Endodermal cell (in vitro differentiated cells): ENCODE measurements around the gene CTDNEP1. TPM values are rescaled to one million over a fixed set of nuclear protein-coding genes. Genes with fewer than 3 reads are reported as not detected.
A peak's percentile ranks its signal among the peaks of the same experiment; 100 is the strongest.

Experiments used
- DNase-seq: peaks from one replicate; pipeline ENCODE4 v3.0.0-alpha.2; 2017
- H3K27ac ChIP-seq: 2 replicates; pipeline ENCODE4 v1.5.1; 2013; ENCODE audit warnings: mild to moderate bottlenecking, low read depth, low read length, moderate library complexity
- H3K27me3 ChIP-seq: 2 replicates; pipeline ENCODE4 v1.6.1; 2013; ENCODE audit warnings: mild to moderate bottlenecking, low read length, moderate library complexity; ENCODE audit not compliant: insufficient read depth, control insufficient read depth, poor library complexity, severe bottlenecking
- H3K36me3 ChIP-seq: 2 replicates; pipeline ENCODE4 v1.7.0; 2013; ENCODE audit warnings: mild to moderate bottlenecking, low read length, moderate library complexity; ENCODE audit not compliant: control insufficient read depth, insufficient read depth
- H3K4me1 ChIP-seq: one replicate; pipeline ENCODE4 v1.7.0; 2013; ENCODE audit warnings: low read length; ENCODE audit not compliant: control insufficient read depth, insufficient read depth
- H3K4me3 ChIP-seq: 2 replicates; pipeline ENCODE4 v1.5.1; 2013; ENCODE audit warnings: mild to moderate bottlenecking, low read length, moderate library complexity
- H3K9ac ChIP-seq: 2 replicates; pipeline ENCODE4 v1.6.1; 2013; ENCODE audit warnings: mild to moderate bottlenecking, low read length, moderate library complexity; ENCODE audit not compliant: poor library complexity, severe bottlenecking; ENCODE audit errors: extremely low read depth
- H3K9me3 ChIP-seq: 2 replicates; pipeline ENCODE4 v1.6.1; 2013; ENCODE audit warnings: mild to moderate bottlenecking, low read length, moderate library complexity; ENCODE audit not compliant: control insufficient read depth
- H3K27ac Mint-ChIP-seq: 2 replicates; pipeline ENCODE4 v1.8.0; 2020; ENCODE audit warnings: mixed read lengths
- H3K27me3 Mint-ChIP-seq: 2 replicates; pipeline ENCODE4 v1.8.0; 2021; ENCODE audit warnings: mild to moderate bottlenecking, mixed read lengths; ENCODE audit not compliant: insufficient read depth
- H3K36me3 Mint-ChIP-seq: 2 replicates; pipeline ENCODE4 v1.8.0; 2020; ENCODE audit warnings: low read depth, mixed read lengths
- H3K4me1 Mint-ChIP-seq: 2 replicates; pipeline ENCODE4 v1.8.0; 2020; ENCODE audit warnings: mixed read lengths
- H3K4me3 Mint-ChIP-seq: 2 replicates; pipeline ENCODE4 v1.8.0; 2020; ENCODE audit warnings: mild to moderate bottlenecking, moderate library complexity, mixed read lengths
- H3K9me3 Mint-ChIP-seq: 2 replicates; pipeline ENCODE4 v1.8.0; 2020; ENCODE audit warnings: mild to moderate bottlenecking, mixed read lengths
- CTCF ChIP-seq: fragments of 200-600 bp; sonication (generic); conservative IDR thresholded peaks from 2 replicates; pipeline ENCODE4 v1.5.0; 2021; ENCODE audit warnings: antibody characterized with exemption, mild to moderate bottlenecking
- WGBS, 2 experiments: methylation state at CpG; one replicate each; pipeline versions ENCODE4 v1.1.5 to v1.1.7; 2013; ENCODE audit warnings: missing lambda C conversion rate in 2 of 2, mixed read lengths in 1 of 2; ENCODE audit not compliant: insufficient coverage in 1 of 2, insufficient read length in 1 of 2; 5-methylcytosine and 5-hydroxymethylcytosine counted together
- total RNA-seq, 2 donors: library from RNA; stranded (reverse); fragmentation: NEBNext Ultra II Directional in 1 of 2; extraction: Animal tissue kit (Norgen Biotek cat#: 25700) in 1 of 2; gene quantifications; 2 replicates in 1 of 2; 3 replicates in 1 of 2; pipeline ENCODE4 v1.2.1, GENCODE V29; 2021

Gene CTDNEP1
- total RNA-seq, 2 donors from 2014 or later, result 123 to 125 TPM

- Mint-ChIP-seq H3K27ac (peak overlapping the region; percentile 94), H3K4me1 (peaks cover 25% of the 10 kb centered on the region), H3K4me3 (peak overlapping the region; percentile 91), H3K27me3 (no peaks in the 10 kb centered on the region), H3K36me3 (peaks cover 28% of the 10 kb centered on the region), H3K9me3 (no peaks in the 10 kb centered on the region)
- H3K4me3 ChIP-seq, result peak overlapping the region; percentile 94
- DNase-seq, result peak; percentile 67
- 0 to 3% methylated on average over 20 to 54 of the region's 55 CpGs for WGBS, 2 experiments
- no peaks in the 10 kb centered on the region for H3K9me3 ChIP-seq
- H3K9ac ChIP-seq, result peak overlapping the region; percentile 90
- H3K36me3 ChIP-seq, result peaks cover 30% of the 10 kb centered on the region
- H3K27me3 ChIP-seq, result no peaks in the 10 kb centered on the region
- H3K4me1 ChIP-seq, result no peaks in the 10 kb centered on the region
- no peak for TF ChIP-seq CTCF
- H3K27ac ChIP-seq, result peak overlapping the region; percentile 89
Measured at GRCh38 chr17:7250695-7251627, 573 bp downstream of the CTDNEP1 start.

- no peak overlapping the region for H3K27ac ChIP-seq
- peaks cover 26% of the 10 kb centered on the region for H3K36me3 Mint-ChIP-seq
- no peak for DNase-seq
Measured at GRCh38 chr17:7249830-7250229, 1.7 kb downstream of the CTDNEP1 start.

GRCh38 chr17:7249214-7249613 lies 2.3 kb downstream of the CTDNEP1 start:
- peaks cover 27% of the 10 kb centered on the region for H3K36me3 Mint-ChIP-seq
- Histone ChIP-seq H3K27ac (no peak overlapping the region), H3K9ac (no peak overlapping the region)

More at GRCh38 chr17:7249830-7250229, 1.7 kb downstream of the CTDNEP1 start:
- no peaks in the 10 kb centered on the region for H3K27me3 Mint-ChIP-seq
- Histone ChIP-seq H3K27me3 (no peaks in the 10 kb centered on the region), H3K9me3 (no peaks in the 10 kb centered on the region), H3K4me1 (no peaks in the 10 kb centered on the region), H3K36me3 (peaks cover 31% of the 10 kb centered on the region), H3K9ac (peak overlapping the region; percentile 90), H3K4me3 (peak overlapping the region; percentile 94)
- TF ChIP-seq CTCF, result no peak
- WGBS, 2 experiments, result 98 to 100% methylated on average over 3 to 7 of the region's 7 CpGs
- H3K9me3 Mint-ChIP-seq, result no peaks in the 10 kb centered on the region
- H3K4me3 Mint-ChIP-seq, result peak overlapping the region; percentile 91
- H3K27ac Mint-ChIP-seq, result peak overlapping the region; percentile 27
- H3K4me1 Mint-ChIP-seq, result peaks cover 25% of the 10 kb centered on the region

More at GRCh38 chr17:7249214-7249613, 2.3 kb downstream of the CTDNEP1 start:
- H3K9me3 Mint-ChIP-seq, result no peaks in the 10 kb centered on the region
- H3K4me3 Mint-ChIP-seq, result no peak overlapping the region
- H3K4me1 Mint-ChIP-seq, result peaks cover 25% of the 10 kb centered on the region
- Histone ChIP-seq H3K27me3 (no peaks in the 10 kb centered on the region), H3K36me3 (peaks cover 30% of the 10 kb centered on the region), H3K4me3 (peak overlapping the region; percentile 94), H3K9me3 (no peaks in the 10 kb centered on the region), H3K4me1 (no peaks in the 10 kb centered on the region)
- 91 to 97% methylated on average over 6 of the region's 6 CpGs for WGBS, 2 experiments
- no peak for TF ChIP-seq CTCF
- H3K27me3 Mint-ChIP-seq, result no peaks in the 10 kb centered on the region
- DNase-seq, result no peak
- H3K27ac Mint-ChIP-seq, result peak overlapping the region; percentile 74
